Natural killer cell (primary cell): Measurements from ENCODE around the gene CABP7. TPM values are rescaled to one million over a fixed set of nuclear protein-coding genes. Genes with fewer than 3 reads are reported as not detected.

Experiments used
- ATAC-seq, 3 donors: fragments of 150-1000 bp in 2 of 3; fragments of 200-7000 bp in 1 of 3; cut with Tn5 transposase; 1 replicate in 1 of 3; 2 replicates in 2 of 3; pipeline ENCODE4 v1.10.0; 2021; ENCODE audit warnings: mild to moderate bottlenecking in 2 of 3, moderate library complexity in 2 of 3
- DNase-seq, 2 donors: peaks; one replicate each; pipeline versions ENCODE4 v3.0.0 to v3.0.0-alpha.2; 2013 to 2021; ENCODE audit warnings: mixed read lengths in 1 of 2
- H3K27ac ChIP-seq: one replicate; pipeline ENCODE4 v1.5.1; 2013; ENCODE audit warnings: mild to moderate bottlenecking, low read length
- H3K27me3 ChIP-seq: one replicate; pipeline ENCODE4 v1.6.1; 2013; ENCODE audit warnings: low read length; ENCODE audit not compliant: control insufficient read depth, insufficient read depth
- H3K36me3 ChIP-seq: one replicate; pipeline ENCODE4 v1.6.1; 2013; ENCODE audit warnings: low read length; ENCODE audit not compliant: control insufficient read depth, insufficient read depth
- H3K4me1 ChIP-seq: one replicate; pipeline ENCODE4 v1.6.1; 2013; ENCODE audit warnings: low read length; ENCODE audit not compliant: control insufficient read depth, insufficient read depth
- H3K4me3 ChIP-seq: one replicate; pipeline ENCODE4 v1.5.1; 2013; ENCODE audit warnings: low read length
- H3K9me3 ChIP-seq: one replicate; pipeline ENCODE4 v1.6.1; 2013; ENCODE audit warnings: low read length; ENCODE audit not compliant: control insufficient read depth, insufficient read depth
- H3K27ac Mint-ChIP-seq, 2 donors: one replicate each; pipeline ENCODE4 v1.8.0; 2022; ENCODE audit warnings: mild to moderate bottlenecking in 2 of 2, mixed read lengths in 2 of 2, moderate library complexity in 1 of 2
- H3K27me3 Mint-ChIP-seq, 2 donors: one replicate each; pipeline ENCODE4 v1.8.0; 2022; ENCODE audit warnings: low read depth in 2 of 2, mixed read lengths in 2 of 2
- H3K36me3 Mint-ChIP-seq: one replicate; pipeline ENCODE4 v1.8.0; 2022; ENCODE audit warnings: mixed read lengths
- H3K4me1 Mint-ChIP-seq, 2 donors: one replicate each; pipeline ENCODE4 v1.8.0; 2022; ENCODE audit warnings: mixed read lengths in 2 of 2
- H3K4me3 Mint-ChIP-seq: one replicate; pipeline ENCODE4 v1.8.0; 2022; ENCODE audit warnings: mild to moderate bottlenecking, moderate library complexity, mixed read lengths
- H3K9me3 Mint-ChIP-seq, 2 donors: one replicate each; pipeline ENCODE4 v1.8.0; 2022; ENCODE audit warnings: mixed read lengths in 2 of 2
- WGBS: methylation state at CpG from one replicate; pipeline ENCODE4 v1.1.7; 2013; ENCODE audit warnings: missing lambda C conversion rate; ENCODE audit not compliant: insufficient coverage; 5-methylcytosine and 5-hydroxymethylcytosine counted together
- intact Hi-C: fragments of 100-400 bp; cut with micrococcal nuclease; formaldehyde crosslinking; loops from one replicate; pipeline ENCODE4 v1.14.2; 2022
- total RNA-seq, 4 donors: library from RNA; stranded (reverse); fragments of 120-200 nt in 1 of 4; gene quantifications; one replicate each; pipeline versions ENCODE4 v1.2.3 to v1.2.4, GENCODE V29; 2013 to 2022
- TF ChIP-seq, protein P1 (sequence below): fragments of 200-600 bp; IDR thresholded peaks from one replicate; pipeline ENCODE4 v1.8.0; 2022; ENCODE audit warnings: antibody characterized with exemption

CABP7 gene
- total RNA-seq, 3 donors from 2014 or later (not counting 1 experiment from before 2014, with no cell fraction given) = 0.35 to 0.93 (median 0.54) TPM

DNA sequence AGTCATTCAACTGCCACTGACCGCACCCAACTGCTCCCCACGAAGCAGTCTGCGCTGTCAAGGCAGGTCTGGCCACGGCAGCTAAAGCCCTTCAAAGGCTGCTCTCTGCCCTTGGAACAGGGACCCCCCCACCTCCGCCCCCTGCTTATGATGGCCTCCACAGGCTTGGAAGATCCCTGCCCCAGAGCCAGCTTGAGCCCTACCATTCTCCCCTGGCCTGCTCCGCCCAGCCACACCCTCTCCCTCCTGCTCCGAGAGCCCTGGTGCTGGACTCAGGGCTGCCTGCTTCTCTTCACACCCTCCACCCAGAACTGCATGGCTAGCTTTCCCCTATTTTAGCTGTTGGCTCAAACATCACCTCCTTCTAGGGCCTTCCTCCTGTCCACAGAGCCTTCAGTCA lies 28.0 kb downstream of the CABP7 start:
- no peak for DNase-seq
- no peaks in the 10 kb centered on the region for H3K27me3 Mint-ChIP-seq
- H3K27ac Mint-ChIP-seq = peak overlapping the region in 1 of 2 donors; percentile 7
- Histone ChIP-seq H3K27ac (no peak overlapping the region), H3K4me3 (no peak overlapping the region), H3K36me3 (peaks cover 27% of the 10 kb centered on the region), H3K27me3 (no peaks in the 10 kb centered on the region), H3K9me3 (no peaks in the 10 kb centered on the region), H3K4me1 (peaks cover 18% of the 10 kb centered on the region)
- no peak overlapping the region for H3K4me3 Mint-ChIP-seq
- ATAC-seq = no peak
- peaks cover 6% of the 10 kb centered on the region for H3K36me3 Mint-ChIP-seq
- TF ChIP-seq, protein P1, sequence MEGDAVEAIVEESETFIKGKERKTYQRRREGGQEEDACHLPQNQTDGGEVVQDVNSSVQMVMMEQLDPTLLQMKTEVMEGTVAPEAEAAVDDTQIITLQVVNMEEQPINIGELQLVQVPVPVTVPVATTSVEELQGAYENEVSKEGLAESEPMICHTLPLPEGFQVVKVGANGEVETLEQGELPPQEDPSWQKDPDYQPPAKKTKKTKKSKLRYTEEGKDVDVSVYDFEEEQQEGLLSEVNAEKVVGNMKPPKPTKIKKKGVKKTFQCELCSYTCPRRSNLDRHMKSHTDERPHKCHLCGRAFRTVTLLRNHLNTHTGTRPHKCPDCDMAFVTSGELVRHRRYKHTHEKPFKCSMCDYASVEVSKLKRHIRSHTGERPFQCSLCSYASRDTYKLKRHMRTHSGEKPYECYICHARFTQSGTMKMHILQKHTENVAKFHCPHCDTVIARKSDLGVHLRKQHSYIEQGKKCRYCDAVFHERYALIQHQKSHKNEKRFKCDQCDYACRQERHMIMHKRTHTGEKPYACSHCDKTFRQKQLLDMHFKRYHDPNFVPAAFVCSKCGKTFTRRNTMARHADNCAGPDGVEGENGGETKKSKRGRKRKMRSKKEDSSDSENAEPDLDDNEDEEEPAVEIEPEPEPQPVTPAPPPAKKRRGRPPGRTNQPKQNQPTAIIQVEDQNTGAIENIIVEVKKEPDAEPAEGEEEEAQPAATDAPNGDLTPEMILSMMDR = no peak
- intact Hi-C loops = no loop called here
- 96% methylated on average over 7 of the region's 7 CpGs for WGBS
- no peaks in the 10 kb centered on the region for H3K9me3 Mint-ChIP-seq
- H3K4me1 Mint-ChIP-seq = peaks cover 23 to 33% of the 10 kb centered on the region in 2 donors

DNA sequence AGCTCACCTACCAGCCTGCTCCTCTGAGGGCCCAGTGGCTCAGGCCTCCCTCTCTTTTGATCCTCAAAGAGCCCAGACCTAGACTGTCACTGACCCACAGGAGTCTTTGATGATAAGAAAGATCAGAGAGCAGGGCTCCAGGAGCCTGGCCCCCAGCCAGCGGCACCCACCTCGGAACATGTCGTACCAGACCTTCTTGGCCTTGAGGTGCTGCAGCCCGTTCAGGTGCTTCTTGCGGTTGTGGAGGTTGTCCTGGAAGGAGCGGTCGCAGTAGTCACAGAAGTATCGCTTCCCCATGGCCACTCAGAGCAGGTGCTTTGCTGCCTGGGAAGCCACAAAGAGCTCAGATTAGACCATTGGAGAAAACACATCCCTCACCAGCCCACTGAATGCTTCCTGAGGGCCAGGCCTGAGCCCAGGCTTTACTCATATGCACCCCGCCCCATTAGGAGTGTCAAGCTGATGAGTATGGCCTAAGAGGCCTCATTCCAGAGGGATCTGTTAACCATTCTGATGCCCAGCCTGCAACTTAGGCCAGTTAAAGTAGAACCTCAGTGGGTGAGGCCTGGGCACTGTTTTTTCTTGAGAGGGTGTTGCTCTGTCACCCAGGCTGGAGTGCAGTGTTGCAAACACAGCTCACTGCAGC lies 28.6 kb downstream of the CABP7 start:
- Mint-ChIP-seq H3K4me1 (peaks cover 23 to 33% of the 10 kb centered on the region in 2 donors), H3K36me3 (peaks cover 6% of the 10 kb centered on the region), H3K9me3 (no peaks in the 10 kb centered on the region), H3K27me3 (no peaks in the 10 kb centered on the region), H3K27ac (peak overlapping the region in 1 of 2 donors; percentile 7), H3K4me3 (no peak overlapping the region)
- no peaks in the 10 kb centered on the region for H3K9me3 ChIP-seq
- H3K27me3 ChIP-seq = no peaks in the 10 kb centered on the region
- no peak overlapping the region for H3K4me3 ChIP-seq
- H3K4me1 ChIP-seq = peaks cover 18% of the 10 kb centered on the region
- TF ChIP-seq, protein P1 = no peak
- ATAC-seq = no peak
- peaks cover 27% of the 10 kb centered on the region for H3K36me3 ChIP-seq
- no peak overlapping the region for H3K27ac ChIP-seq
- intact Hi-C loops = no loop called here
- 92% methylated on average over 9 of the region's 9 CpGs for WGBS
- DNase-seq = no peak

DNA sequence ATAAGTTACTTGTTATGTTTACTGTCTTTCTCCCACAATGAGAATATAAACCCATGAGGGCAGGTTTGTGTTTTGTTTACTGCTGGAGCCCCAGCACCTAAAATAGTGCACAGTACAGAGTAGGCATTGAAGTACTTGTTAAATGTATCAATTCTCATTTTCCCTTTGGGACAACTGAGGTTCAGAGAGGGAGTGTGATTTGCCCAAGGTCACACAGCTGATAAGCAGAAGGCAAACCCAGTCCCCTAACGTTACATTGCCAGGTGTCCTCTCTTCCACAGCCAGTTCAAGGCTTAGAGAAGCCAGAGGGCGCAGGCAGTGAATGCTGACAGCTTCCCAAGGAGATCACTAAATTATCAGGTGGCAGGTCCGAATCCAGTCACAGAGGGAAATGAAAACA lies 30.2 kb downstream of the CABP7 start:
- TF ChIP-seq, protein P1 = no peak
- Mint-ChIP-seq H3K9me3 (no peaks in the 10 kb centered on the region), H3K36me3 (peaks cover 6% of the 10 kb centered on the region), H3K27ac (peak overlapping the region; percentile 69 to 77), H3K4me3 (no peak overlapping the region), H3K4me1 (peaks cover 23 to 35% of the 10 kb centered on the region in 2 donors), H3K27me3 (no peaks in the 10 kb centered on the region)
- Histone ChIP-seq H3K4me3 (no peak overlapping the region), H3K4me1 (peaks cover 18% of the 10 kb centered on the region), H3K36me3 (peaks cover 25% of the 10 kb centered on the region), H3K27ac (no peak overlapping the region), H3K9me3 (no peaks in the 10 kb centered on the region), H3K27me3 (no peaks in the 10 kb centered on the region)
- DNase-seq = no peak
- 94% methylated on average over 3 of the region's 3 CpGs for WGBS
- ATAC-seq = no peak
- intact Hi-C loops = no loop called here
